ENCODE results near the gene MED9. TPM values are rescaled to one million over a fixed set of nuclear protein-coding genes. Genes with fewer than 3 reads are reported as not detected.
"Not testable (repeated sequence)": the region's sequence is repeated elsewhere in the genome, so short reads cannot be mapped to it uniquely, and the experiment has no call there.

Gene MED9
- 10 to 100 TPM in 3 of 4 donors, 1 to 10 TPM in 1; 8.3 to 14.4 (median 11.4) TPM for total RNA-seq

- H3K4me3 ChIP-seq, result peak within 1 kb of the TSS; percentile 83 to 94 (median 88)
- WGBS, result 1% methylated on average over 37 of the region's 47 CpGs
- H3K4me1 ChIP-seq, result peaks cover 45 to 54% (median 49%) of the 10 kb centered on the region in 4 donors
- peak within 1 kb of the TSS; percentile 86 to 96 (median 90) for H3K27ac ChIP-seq (replicated peaks in 1 of 4)
- intact Hi-C loops (cut with DNase I), result loop anchor here (2.0 kb wide), 1 partner anchor 18 kb away; no protein-coding TSS in a partner anchor
- H3K27me3 ChIP-seq, result no peaks in the 10 kb centered on the region
- DNase-seq (ENCODE audit: extremely low spot score), result peak; percentile 97
- H3K9me3 ChIP-seq, result no peaks in the 10 kb centered on the region
- peaks cover 0 to 14% (median 1%) of the 10 kb centered on the region in 4 donors for H3K36me3 ChIP-seq
- TF ChIP-seq POLR2AphosphoS5 (IDR thresholded peaks at IDR 0.05) (peak; percentile 85 to 95), EP300 (IDR thresholded peaks at IDR 0.05) (no peak), POLR2A (IDR thresholded peaks at IDR 0.05; ENCODE audit: low read depth) (no peak)
- TF ChIP-seq, protein P1, sequence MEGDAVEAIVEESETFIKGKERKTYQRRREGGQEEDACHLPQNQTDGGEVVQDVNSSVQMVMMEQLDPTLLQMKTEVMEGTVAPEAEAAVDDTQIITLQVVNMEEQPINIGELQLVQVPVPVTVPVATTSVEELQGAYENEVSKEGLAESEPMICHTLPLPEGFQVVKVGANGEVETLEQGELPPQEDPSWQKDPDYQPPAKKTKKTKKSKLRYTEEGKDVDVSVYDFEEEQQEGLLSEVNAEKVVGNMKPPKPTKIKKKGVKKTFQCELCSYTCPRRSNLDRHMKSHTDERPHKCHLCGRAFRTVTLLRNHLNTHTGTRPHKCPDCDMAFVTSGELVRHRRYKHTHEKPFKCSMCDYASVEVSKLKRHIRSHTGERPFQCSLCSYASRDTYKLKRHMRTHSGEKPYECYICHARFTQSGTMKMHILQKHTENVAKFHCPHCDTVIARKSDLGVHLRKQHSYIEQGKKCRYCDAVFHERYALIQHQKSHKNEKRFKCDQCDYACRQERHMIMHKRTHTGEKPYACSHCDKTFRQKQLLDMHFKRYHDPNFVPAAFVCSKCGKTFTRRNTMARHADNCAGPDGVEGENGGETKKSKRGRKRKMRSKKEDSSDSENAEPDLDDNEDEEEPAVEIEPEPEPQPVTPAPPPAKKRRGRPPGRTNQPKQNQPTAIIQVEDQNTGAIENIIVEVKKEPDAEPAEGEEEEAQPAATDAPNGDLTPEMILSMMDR (IDR thresholded peaks at IDR 0.05), result no peak
Observed at GRCh38 chr17:17476865-17477467, at the start of gene MED9. Gene MED9, plus strand, starts transcription at chr17:17477000. Its CDS starts 42 bp downstream, at chr17:17477042.

DNA sequence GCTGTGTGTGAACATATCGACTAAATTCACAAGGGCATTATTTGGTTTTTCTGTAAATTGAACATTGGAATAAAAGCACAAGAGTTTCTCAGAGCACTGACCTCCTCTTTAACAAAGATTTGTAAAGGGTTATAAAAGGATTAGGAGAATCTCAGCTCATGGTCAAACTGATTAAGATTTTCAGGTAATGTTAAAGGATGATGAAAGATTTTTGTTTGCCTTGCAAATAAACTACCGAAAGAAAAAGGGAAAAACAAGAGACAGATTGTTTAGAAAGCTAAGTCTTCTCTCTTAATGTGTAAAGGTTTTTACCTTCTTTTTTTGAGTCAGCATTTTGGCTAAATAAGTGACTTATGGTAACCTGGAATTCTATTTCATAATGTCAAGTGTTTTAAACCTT is 47.6 kb upstream of the MED9 start:
- Histone ChIP-seq H3K4me3 (no peak overlapping the region), H3K27me3 (peaks cover 0 to 6% (median 0%) of the 10 kb centered on the region in 4 donors), H3K4me1 (no peaks in the 10 kb centered on the region), H3K9me3 (no peaks in the 10 kb centered on the region), H3K27ac (replicated peaks in 1 of 4) (no peak overlapping the region), H3K36me3 (no peaks in the 10 kb centered on the region)
- TF ChIP-seq EP300 (IDR thresholded peaks at IDR 0.05) (no peak), POLR2A (IDR thresholded peaks at IDR 0.05; ENCODE audit: low read depth) (no peak), POLR2AphosphoS5 (IDR thresholded peaks at IDR 0.05) (no peak)
- TF ChIP-seq, protein P1 (IDR thresholded peaks at IDR 0.05), result no peak
- intact Hi-C loops (cut with DNase I), result no loop called here
- no peak for DNase-seq (ENCODE audit: extremely low spot score)
- WGBS, result 86% methylated on average over 2 of the region's 2 CpGs

DNA sequence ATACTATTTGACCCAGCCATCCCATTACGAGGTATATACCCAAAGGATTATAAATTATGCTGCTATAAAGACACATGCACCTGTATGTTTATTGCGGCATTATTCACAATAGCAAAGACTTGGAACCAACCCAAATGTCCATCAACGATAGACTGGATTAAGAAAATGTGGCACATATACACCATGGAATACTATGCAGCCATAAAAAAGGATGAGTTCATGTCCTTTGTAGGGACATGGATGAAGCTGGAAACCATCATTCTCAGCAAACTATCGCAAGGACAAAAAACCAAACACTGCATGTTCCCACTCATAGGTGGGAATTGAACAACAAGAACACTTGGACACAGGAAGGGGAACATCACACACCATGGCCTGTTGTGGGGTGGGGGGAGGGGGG is 45.9 kb upstream of the MED9 start:
- H3K4me3 ChIP-seq; H3K27me3 ChIP-seq; H3K27ac ChIP-seq (replicated peaks in 1 of 4); intact Hi-C loops (cut with DNase I); H3K9me3 ChIP-seq; H3K4me1 ChIP-seq; DNase-seq (ENCODE audit: extremely low spot score); H3K36me3 ChIP-seq: not testable (repeated sequence)
- 88% methylated on average over 4 of the region's 4 CpGs for WGBS

DNA sequence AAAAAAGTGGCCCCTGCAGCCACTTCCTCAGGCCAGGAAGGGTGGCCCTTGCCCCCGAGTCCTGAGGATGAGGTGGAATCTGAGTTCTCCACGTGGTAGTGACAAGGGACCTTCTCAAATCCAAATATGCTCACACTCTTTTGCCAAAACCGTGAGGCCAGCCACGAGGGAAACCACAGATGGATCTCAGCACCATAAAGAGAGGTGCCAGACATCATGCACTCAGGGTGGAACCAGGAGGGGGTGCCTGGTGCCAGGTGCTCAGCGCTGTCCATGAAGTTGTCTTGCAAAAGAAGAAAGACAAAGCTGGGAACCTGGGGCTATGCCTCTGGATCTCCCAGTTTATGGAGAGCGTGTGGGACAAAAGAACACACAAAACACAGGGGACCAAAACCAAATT is 45.2 kb upstream of the MED9 start:
- Histone ChIP-seq H3K4me3 (no peak overlapping the region), H3K4me1 (no peaks in the 10 kb centered on the region), H3K9me3 (no peaks in the 10 kb centered on the region), H3K36me3 (no peaks in the 10 kb centered on the region), H3K27ac (replicated peaks in 1 of 4) (no peak overlapping the region), H3K27me3 (peaks cover 0 to 11% (median 0%) of the 10 kb centered on the region in 4 donors)
- no peak for TF ChIP-seq EP300 (IDR thresholded peaks at IDR 0.05)
- TF ChIP-seq POLR2A (IDR thresholded peaks at IDR 0.05; ENCODE audit: low read depth), result no peak
- TF ChIP-seq, protein P1 (IDR thresholded peaks at IDR 0.05), result no peak
- TF ChIP-seq POLR2AphosphoS5 (IDR thresholded peaks at IDR 0.05), result no peak
- DNase-seq (ENCODE audit: extremely low spot score), result no peak
- intact Hi-C loops (cut with DNase I), result no loop called here
- 71% methylated on average over 6 of the region's 6 CpGs for WGBS

DNA sequence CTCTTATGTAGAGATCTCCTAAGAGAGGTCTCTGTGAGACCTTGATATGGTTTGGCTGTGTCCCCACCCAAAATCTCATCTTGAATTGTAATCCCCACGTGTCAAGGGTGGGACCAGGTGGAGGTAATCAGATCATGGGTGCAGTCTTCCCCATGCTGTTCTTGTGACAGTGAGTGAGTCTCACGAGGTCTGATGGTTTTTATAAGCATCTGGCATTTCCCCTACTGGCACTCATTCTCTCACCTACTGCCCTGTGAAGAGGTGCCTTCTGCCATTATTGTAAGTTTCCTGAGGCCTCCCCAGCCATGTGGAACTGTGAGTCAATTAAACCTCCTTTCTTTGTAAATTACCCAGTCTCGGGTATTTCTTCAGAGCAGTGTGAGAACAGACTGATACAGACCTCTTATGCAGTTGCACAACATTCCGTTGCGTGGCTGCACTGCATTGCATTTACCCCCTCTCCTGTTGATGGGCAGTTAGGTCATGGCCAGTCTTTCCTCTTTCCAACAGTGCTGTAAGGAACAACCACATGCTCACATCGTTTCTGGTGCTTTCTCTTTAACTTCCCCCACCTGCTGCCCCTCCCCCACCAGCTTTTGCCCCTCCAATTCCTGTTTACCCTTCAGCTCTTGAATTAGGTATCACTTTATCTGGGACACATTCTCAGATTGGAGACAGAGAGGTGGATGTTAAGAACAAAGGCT is 43.6 kb upstream of the MED9 start:
- no peaks in the 10 kb centered on the region for H3K36me3 ChIP-seq
- H3K4me3 ChIP-seq, result no peak overlapping the region
- TF ChIP-seq POLR2A (IDR thresholded peaks at IDR 0.05; ENCODE audit: low read depth) (no peak), POLR2AphosphoS5 (IDR thresholded peaks at IDR 0.05) (no peak), EP300 (IDR thresholded peaks at IDR 0.05) (no peak)
- TF ChIP-seq, protein P1 (IDR thresholded peaks at IDR 0.05), result no peak
- DNase-seq (ENCODE audit: extremely low spot score), result no peak
- H3K4me1 ChIP-seq, result no peaks in the 10 kb centered on the region
- H3K9me3 ChIP-seq, result no peaks in the 10 kb centered on the region
- intact Hi-C loops (cut with DNase I), result no loop called here
- WGBS, result 62% methylated on average over 6 of the region's 6 CpGs
- H3K27ac ChIP-seq (replicated peaks in 1 of 4), result no peak overlapping the region
- H3K27me3 ChIP-seq, result peaks cover 0 to 12% (median 0%) of the 10 kb centered on the region in 4 donors

All from esophagus muscularis mucosa (tissue), 4 donors.